Caco-2 (cell line): ENCODE measurements around the gene CD99L2. TPM values are rescaled to one million over a fixed set of nuclear protein-coding genes. Genes with fewer than 3 reads are reported as not detected.

Experiments used
- BruUV-seq: library from RNA; stranded (reverse); fragments of 400-500 nt; replicated peaks from 2 replicates; lab custom pipeline; 2021; lab: Mats Ljungman, UMichigan
- CTCF ChIA-PET: fragments of 300-600 bp; sonication (Branson Sonifier 250); formaldehyde crosslinking; loops from one replicate; lab custom pipeline; 2022; ENCODE audit warnings: antibody characterized with exemption; lab: Charles Lee
- POLR2A ChIA-PET: fragments of 300-600 bp; sonication (Branson Sonifier 250); formaldehyde crosslinking; loops from one replicate; lab custom pipeline; 2022; ENCODE audit warnings: antibody characterized with exemption; lab: Charles Lee
- DNase-seq, 2 experiments: peaks; one replicate each; pipeline versions ENCODE4 v3.0.0 to v3.0.0-alpha.2; 2020 to 2022
- H3K27me3 ChIP-seq: replicated peaks from 2 replicates; pipeline ENCODE4 v1.6.0; 2011; ENCODE audit warnings: low read length; ENCODE audit not compliant: control insufficient read depth, insufficient read depth
- H3K36me3 ChIP-seq: 2 replicates; pipeline ENCODE4 v1.5.1; 2011; ENCODE audit warnings: low read length; ENCODE audit not compliant: control insufficient read depth, insufficient read depth
- H3K4me1 ChIP-seq: fragments of 250-450 bp; sonication (Bioruptor Pico); 2 replicates; pipeline ENCODE4 v1.5.1; 2020; ENCODE audit warnings: mild to moderate bottlenecking
- H3K4me3 ChIP-seq: 2 replicates; pipeline ENCODE4 v1.5.1; 2011; ENCODE audit warnings: low read depth, mild to moderate bottlenecking, control low read depth, low read length
- H3K9me3 ChIP-seq: fragments of 250-450 bp; sonication (Bioruptor Pico); 2 replicates; pipeline ENCODE4 v1.5.1; 2020; ENCODE audit warnings: mild to moderate bottlenecking, moderate library complexity
- H3K27ac Mint-ChIP-seq: one replicate; pipeline ENCODE4 v1.8.0; 2022; ENCODE audit warnings: mixed read lengths; ENCODE audit not compliant: unreplicated experiment
- H3K27me3 Mint-ChIP-seq: one replicate; pipeline ENCODE4 v1.8.0; 2022; ENCODE audit warnings: mixed read lengths; ENCODE audit not compliant: insufficient read depth, unreplicated experiment
- H3K36me3 Mint-ChIP-seq: one replicate; pipeline ENCODE4 v1.8.0; 2022; ENCODE audit warnings: mild to moderate bottlenecking, mixed read lengths; ENCODE audit not compliant: insufficient read depth, unreplicated experiment
- H3K4me1 Mint-ChIP-seq: one replicate; pipeline ENCODE4 v1.8.0; 2022; ENCODE audit warnings: low read depth, mixed read lengths; ENCODE audit not compliant: unreplicated experiment
- H3K4me3 Mint-ChIP-seq: one replicate; pipeline ENCODE4 v1.8.0; 2022; ENCODE audit warnings: mild to moderate bottlenecking, moderate library complexity, mixed read lengths; ENCODE audit not compliant: unreplicated experiment
- H3K9me3 Mint-ChIP-seq: one replicate; pipeline ENCODE4 v1.8.0; 2022; ENCODE audit warnings: mixed read lengths; ENCODE audit not compliant: unreplicated experiment
- intact Hi-C: fragments of 100-400 bp; cut with micrococcal nuclease; formaldehyde crosslinking; loops from one replicate; pipeline ENCODE4 v1.10.0; 2022; ENCODE audit not compliant: unreplicated experiment
- total RNA-seq: library from RNA; stranded (reverse); gene quantifications from 2 replicates; pipeline ENCODE4 v1.2.3, GENCODE V29; 2022
- TF ChIP-seq, protein P1 (sequence below), 2 experiments: fragments of 200-600 bp in 1 of 2; IDR thresholded peaks; 1 replicate in 1 of 2; 2 replicates in 1 of 2; pipeline versions ENCODE4 v1.5.1 to v1.8.0; 2011 to 2022; ENCODE audit warnings: antibody characterized with exemption in 1 of 2, control low read depth in 1 of 2, inconsistent platforms in 1 of 2, low read depth in 1 of 2, low read length in 1 of 2, mild to moderate bottlenecking in 1 of 2, moderate library complexity in 1 of 2; ENCODE audit not compliant: insufficient read depth in 1 of 2, severe bottlenecking in 1 of 2, unreplicated experiment in 1 of 2

Gene CD99L2
- total RNA-seq, 1 experiment from 2014 or later: 8.6 TPM

DNA sequence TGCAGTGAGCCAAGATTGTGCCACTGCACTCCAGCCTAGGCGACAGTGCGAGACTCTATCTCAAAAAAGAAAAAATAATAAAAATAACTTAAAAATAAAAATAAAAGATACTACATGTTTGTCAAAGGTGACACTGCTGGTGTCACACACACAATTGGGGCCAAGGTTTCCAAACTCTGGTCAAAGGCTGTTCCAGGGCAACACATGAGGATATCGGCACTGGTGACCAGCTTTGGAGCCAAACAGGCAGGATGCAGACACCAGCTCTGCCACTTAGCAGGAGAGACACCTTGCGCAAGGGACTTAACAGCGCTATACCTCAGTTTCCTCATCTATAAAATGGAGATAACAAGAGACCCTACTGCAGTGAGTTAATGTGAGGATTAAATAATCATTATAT, 52.3 kb downstream of the CD99L2 start:
- no peak overlapping the region for H3K4me3 Mint-ChIP-seq
- intact Hi-C loops: no loop called here
- Histone ChIP-seq H3K4me3 (no peak overlapping the region), H3K27me3 (no peaks in the 10 kb centered on the region), H3K4me1 (no peaks in the 10 kb centered on the region), H3K36me3 (no peaks in the 10 kb centered on the region), H3K9me3 (no peaks in the 10 kb centered on the region)
- BruUV-seq: no TSS peak
- DNase-seq: no peak
- no peaks in the 10 kb centered on the region for H3K9me3 Mint-ChIP-seq
- no peak overlapping the region for H3K27ac Mint-ChIP-seq
- no peaks in the 10 kb centered on the region for H3K36me3 Mint-ChIP-seq
- TF ChIP-seq, protein P1, sequence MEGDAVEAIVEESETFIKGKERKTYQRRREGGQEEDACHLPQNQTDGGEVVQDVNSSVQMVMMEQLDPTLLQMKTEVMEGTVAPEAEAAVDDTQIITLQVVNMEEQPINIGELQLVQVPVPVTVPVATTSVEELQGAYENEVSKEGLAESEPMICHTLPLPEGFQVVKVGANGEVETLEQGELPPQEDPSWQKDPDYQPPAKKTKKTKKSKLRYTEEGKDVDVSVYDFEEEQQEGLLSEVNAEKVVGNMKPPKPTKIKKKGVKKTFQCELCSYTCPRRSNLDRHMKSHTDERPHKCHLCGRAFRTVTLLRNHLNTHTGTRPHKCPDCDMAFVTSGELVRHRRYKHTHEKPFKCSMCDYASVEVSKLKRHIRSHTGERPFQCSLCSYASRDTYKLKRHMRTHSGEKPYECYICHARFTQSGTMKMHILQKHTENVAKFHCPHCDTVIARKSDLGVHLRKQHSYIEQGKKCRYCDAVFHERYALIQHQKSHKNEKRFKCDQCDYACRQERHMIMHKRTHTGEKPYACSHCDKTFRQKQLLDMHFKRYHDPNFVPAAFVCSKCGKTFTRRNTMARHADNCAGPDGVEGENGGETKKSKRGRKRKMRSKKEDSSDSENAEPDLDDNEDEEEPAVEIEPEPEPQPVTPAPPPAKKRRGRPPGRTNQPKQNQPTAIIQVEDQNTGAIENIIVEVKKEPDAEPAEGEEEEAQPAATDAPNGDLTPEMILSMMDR (IDR thresholded peaks at IDR 0.05; ENCODE audit: insufficient read depth in 1 of 2, low read depth in 1 of 2, low read length in 1 of 2, severe bottlenecking in 1 of 2, unreplicated experiment in 1 of 2): no peak
- ChIA-PET CTCF (no interaction called here), POLR2A (no interaction called here)
- H3K4me1 Mint-ChIP-seq: peaks cover 7% of the 10 kb centered on the region
- H3K27me3 Mint-ChIP-seq: no peaks in the 10 kb centered on the region

DNA sequence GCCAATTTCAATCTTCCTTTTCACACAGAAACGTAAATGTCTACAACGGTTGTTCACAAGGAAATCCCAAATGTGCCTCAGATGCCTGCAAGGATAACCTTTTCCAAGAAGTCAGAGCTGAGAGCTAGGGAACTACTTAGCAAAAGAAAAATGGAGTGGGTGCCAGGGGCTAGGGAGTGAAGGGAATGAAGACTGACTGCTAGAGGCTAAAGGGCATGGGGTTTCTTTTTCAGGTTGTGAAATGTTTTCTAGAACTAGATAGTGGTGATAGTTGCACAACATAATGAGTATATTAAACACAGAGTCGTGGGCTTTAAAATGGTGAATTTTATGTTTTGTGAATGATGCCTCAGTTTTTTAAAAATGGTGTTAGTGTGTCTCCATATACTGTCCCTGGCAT, 53.4 kb downstream of the CD99L2 start:
- no peak for DNase-seq
- H3K27me3 Mint-ChIP-seq: no peaks in the 10 kb centered on the region
- ChIA-PET CTCF (no interaction called here), POLR2A (no interaction called here)
- no peaks in the 10 kb centered on the region for H3K9me3 Mint-ChIP-seq
- intact Hi-C loops: no loop called here
- Histone ChIP-seq H3K9me3 (no peaks in the 10 kb centered on the region), H3K36me3 (no peaks in the 10 kb centered on the region), H3K4me1 (no peaks in the 10 kb centered on the region), H3K27me3 (no peaks in the 10 kb centered on the region), H3K4me3 (no peak overlapping the region)
- peaks cover 7% of the 10 kb centered on the region for H3K4me1 Mint-ChIP-seq
- H3K36me3 Mint-ChIP-seq: no peaks in the 10 kb centered on the region
- no TSS peak for BruUV-seq
- H3K4me3 Mint-ChIP-seq: no peak overlapping the region
- no peak overlapping the region for H3K27ac Mint-ChIP-seq
- TF ChIP-seq, protein P1 (IDR thresholded peaks at IDR 0.05; ENCODE audit: insufficient read depth in 1 of 2, low read depth in 1 of 2, low read length in 1 of 2, severe bottlenecking in 1 of 2, unreplicated experiment in 1 of 2): no peak

DNA sequence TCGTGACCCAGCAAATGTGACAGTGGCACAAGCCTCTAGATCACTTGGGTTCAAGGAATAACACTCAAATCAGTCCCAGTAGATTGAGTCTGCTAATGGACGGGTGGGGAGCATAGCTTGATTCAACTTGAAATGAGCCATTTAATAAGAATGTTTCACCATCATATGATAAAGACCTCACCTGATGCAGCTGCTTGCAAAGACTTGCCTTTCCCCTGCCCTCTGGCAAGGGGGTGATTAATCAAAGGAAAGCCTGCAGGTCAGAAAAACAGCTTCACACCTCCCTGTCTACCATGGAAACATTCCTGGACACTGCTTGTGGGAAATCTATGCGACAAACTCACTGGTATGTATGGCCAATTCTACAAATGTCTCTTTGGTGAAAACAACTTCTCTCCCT, 54.5 kb downstream of the CD99L2 start:
- H3K4me1 ChIP-seq: no peaks in the 10 kb centered on the region

More for the DNA sequence above, 54.5 kb downstream of the CD99L2 start:
- intact Hi-C loops: no loop called here
- Mint-ChIP-seq H3K9me3 (no peaks in the 10 kb centered on the region), H3K27ac (no peak overlapping the region), H3K27me3 (no peaks in the 10 kb centered on the region), H3K36me3 (no peaks in the 10 kb centered on the region), H3K4me1 (peaks cover 7% of the 10 kb centered on the region), H3K4me3 (no peak overlapping the region)
- TF ChIP-seq, protein P1 (IDR thresholded peaks at IDR 0.05; ENCODE audit: insufficient read depth in 1 of 2, low read depth in 1 of 2, low read length in 1 of 2, severe bottlenecking in 1 of 2, unreplicated experiment in 1 of 2): no peak
- no peaks in the 10 kb centered on the region for H3K9me3 ChIP-seq
- ChIA-PET POLR2A (no interaction called here), CTCF (no interaction called here)
- no peaks in the 10 kb centered on the region for H3K27me3 ChIP-seq
- no peaks in the 10 kb centered on the region for H3K36me3 ChIP-seq
- no peak for DNase-seq
- BruUV-seq: no TSS peak
- H3K4me3 ChIP-seq: no peak overlapping the region
